NCI-H748 (cell line): Measurements from ENCODE around the gene TTBK1.
A peak's percentile ranks its signal among the peaks of the same experiment; 100 is the strongest.
"Not testable (repeated sequence)": the region's sequence is repeated elsewhere in the genome, so short reads cannot be mapped to it uniquely, and the experiment has no call there.

ENCODE experiments used
- DNase-seq: peaks from one replicate; lab custom pipeline; 2025; ENCODE audit not compliant: unreplicated experiment; lab: John Stamatoyannopoulos, UW

The TTBK1 gene

DNA sequence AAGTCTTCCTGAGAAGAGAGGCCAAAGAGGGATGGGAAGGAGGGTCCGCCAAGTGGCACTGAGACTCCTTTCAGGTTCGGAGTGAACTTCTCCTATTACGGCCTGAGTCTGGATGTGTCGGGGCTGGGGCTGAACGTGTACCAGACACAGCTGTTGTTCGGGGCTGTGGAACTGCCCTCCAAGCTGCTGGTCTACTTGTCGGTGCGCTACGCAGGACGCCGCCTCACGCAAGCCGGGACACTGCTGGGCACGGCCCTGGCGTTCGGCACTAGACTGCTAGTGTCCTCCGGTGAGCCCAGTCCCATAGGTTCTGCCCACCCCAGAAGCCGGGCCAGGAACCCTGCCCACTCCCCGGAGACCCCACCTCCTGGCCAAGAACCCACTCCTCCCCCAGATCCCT lies 58.8 kb downstream of the TTBK1 start:
- no peak for DNase-seq

GRCh38 chr6:43303006-43303405 lies 59.7 kb downstream of the TTBK1 start:
- not testable (repeated sequence) for DNase-seq

GRCh38 chr6:43303751-43304331 lies 60.6 kb downstream of the TTBK1 start:
- DNase-seq, result no peak

GRCh38 chr6:43304361-43304760 lies 61.1 kb downstream of the TTBK1 start:
- no peak for DNase-seq

- DNase-seq, result no peak
These were observed 61.6 kb downstream of the TTBK1 start for GRCh38 chr6:43304882-43305281.

DNA sequence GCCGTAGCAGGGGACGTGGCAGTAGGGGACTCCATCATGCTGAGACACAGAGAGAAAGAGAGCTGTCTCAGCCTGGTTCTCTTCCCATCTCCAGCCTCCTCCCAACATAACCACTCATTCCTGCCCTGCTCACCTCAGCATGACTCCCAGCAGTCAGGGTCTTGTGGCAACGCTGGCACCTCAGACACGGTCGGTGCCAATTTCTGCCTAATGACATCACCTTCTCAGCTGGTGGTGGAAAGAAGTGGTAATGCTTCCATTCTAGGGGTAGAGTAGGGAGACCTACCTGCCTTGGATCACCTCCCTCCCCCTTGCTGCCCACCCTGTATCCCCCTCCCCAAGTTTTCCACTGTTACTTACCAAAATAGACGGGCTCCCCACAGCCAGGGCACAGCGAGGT lies 62.8 kb downstream of the TTBK1 start:
- no peak for DNase-seq

DNA sequence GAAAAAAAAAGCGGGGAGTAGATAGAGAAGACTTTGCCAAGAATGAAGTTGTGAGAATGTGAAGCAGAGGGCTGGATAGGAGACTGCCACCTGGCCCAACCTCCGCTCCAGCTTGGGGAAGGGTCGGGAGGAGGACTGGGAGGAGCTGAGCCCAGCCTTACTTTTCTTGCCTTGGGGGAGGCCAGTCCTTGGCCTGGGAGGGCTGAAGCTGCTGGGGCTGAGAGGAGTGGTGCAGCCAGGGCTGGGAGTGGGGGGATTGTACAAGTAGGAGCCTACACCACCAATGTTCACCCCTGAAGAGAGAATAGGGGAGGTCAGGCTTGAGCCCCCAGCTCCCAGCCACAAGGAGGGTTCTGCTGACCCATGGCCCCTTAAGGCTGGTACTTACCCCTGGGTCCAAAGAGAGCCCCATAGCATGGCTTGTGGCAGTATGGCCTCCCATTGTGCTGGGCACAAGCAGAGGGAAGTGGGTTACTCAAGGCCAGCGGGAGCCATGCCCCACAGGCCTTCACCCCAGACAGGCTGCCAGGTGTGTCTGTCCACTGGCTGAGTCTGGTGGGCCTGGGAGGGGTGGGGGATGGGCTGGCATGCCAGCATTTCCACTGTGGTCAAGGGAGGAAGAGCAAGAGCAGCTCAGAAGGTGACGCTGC lies 64.3 kb downstream of the TTBK1 start:
- DNase-seq, result no peak

DNA sequence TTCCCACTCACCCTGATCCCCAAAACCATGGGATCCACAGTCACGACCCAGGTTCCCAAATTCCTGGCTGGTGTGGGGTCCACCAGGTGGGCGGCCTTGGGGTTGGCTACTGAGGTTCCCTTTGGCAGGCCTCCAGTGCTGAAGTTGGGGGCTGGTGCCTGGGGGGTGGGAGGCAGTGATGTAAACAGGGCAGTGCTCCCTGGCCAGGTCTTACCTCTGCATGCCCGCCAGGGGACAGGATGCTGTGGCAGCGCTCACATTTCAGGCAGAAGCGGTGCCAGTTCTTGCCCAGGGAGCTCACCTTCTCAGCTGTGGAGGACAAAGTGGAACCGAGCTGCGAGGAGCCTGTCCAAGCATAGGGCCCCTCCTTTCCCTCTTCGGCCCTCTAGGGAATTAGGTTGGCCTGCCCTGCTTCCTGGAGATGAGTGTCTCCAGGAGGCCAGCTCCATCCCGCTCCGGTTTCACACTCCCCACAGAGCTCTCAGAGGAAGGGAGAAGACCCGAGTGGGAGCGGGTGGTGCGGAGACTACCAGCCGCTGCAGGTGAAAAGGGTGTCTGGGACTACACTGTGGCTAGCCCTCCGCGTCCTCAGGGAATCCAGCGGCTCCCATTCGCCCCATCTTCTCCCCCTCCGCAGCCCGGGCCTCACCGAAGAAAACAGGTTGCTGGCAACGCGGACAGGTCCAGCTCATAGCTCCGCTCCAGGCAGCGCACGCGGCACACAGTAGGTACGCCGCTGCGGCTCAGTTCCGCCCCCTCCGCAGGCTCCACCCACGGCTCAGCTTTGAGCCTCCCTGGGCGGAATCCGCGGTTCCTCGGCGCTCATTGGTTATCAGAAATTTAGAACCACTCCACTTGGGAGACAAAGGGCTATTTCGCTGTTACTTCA lies 65.1 kb downstream of the TTBK1 start, which contains the start of gene CRIP3:
Gene CRIP3, minus strand, starts transcription at position 726 of the 889 bp plus-strand sequence. Its CDS starts 34 bp downstream, at position 692.
- peak; percentile 84 for DNase-seq

DNA sequence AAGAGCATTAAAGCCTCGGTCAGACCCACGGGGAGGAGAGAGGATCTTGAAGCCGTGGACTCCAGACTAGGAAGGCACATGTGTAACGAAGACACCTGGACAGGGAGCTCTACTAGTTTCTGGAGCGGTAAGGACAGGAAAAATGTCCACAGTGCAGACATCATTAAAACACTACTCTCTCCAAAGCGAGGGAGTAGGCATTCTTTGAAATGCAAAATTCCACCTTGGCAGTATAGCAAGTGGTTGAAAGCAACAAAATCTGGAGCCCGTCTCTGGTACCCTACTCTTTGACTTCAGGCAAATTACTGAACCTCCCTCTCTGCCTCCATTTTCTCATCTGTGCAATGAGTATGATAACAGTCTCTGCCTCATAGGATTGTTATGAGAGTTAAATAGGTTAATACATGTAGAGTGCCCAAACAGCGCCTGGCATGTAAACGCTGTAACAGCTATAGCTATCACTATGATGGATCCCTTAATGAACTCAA lies 65.8 kb downstream of the TTBK1 start:
- DNase-seq, result no peak

- DNase-seq, result no peak
These were observed 66.9 kb downstream of the TTBK1 start for GRCh38 chr6:43310134-43310533.

- no peak for DNase-seq
These were observed 67.3 kb downstream of the TTBK1 start for GRCh38 chr6:43310624-43311023.

DNA sequence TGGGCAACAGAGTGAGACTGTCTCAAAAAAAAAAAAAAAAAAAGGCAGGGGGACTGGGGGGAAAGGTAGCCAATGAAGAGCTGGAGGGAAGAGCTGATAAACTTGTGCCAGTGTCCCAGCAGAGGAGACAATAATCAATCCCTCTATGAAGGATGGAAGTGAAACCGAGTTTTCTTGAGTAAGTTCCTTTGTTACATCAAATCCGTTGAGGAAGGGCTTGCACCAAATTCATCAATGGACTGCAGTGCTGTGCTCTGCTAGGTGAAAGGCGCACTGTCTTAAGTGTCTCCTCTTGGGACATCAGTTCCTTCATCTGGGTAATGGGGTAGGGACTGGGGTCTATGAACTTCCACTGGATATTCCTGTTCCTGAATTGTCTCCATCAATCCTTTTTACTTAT lies 68.4 kb downstream of the TTBK1 start:
- no peak for DNase-seq

- no peak for DNase-seq
These were observed 70.5 kb downstream of the TTBK1 start for GRCh38 chr6:43313813-43314212.

DNA sequence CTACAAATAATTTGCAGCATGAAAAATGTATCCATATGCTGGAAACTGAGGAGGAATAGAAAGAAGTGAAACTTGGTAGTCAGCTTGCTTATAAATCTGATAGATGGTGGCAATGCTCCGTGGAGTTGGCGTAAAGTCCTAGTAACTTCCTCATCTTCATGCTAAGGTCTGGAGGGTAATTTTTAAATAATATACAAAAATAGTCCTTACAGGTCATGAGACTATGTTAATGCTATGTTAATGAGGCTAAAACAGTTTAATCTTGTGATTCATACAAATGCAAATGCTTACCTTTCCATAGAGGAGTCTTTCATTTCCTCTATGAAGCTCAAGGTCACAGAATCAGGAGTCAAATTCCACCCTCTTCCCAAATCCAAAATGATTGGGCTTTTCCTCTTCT lies 74.7 kb downstream of the TTBK1 start:
- DNase-seq, result no peak

- no peak for DNase-seq
These were observed 82.6 kb downstream of the TTBK1 start for GRCh38 chr6:43325876-43326275.

GRCh38 chr6:43328528-43328927 lies 85.2 kb downstream of the TTBK1 start:
- DNase-seq, result no peak

DNA sequence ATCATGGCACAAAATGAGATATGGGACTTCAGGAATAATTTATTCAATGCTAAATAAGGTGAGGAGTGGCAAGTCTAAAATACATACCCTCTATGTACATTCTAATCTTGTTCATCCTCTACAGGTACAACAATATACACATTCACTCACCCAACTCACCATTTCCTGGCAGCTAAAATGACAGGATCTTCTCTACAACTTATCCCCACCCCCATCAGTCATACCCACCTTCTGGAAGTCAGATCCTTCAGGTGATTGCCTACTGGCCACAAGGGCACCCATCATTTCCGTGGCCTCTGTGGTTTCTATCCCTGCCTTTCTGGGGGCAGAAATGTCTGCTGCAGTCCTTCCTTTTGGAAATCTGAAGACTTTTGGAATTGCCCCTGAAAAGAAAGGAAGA lies 88.2 kb downstream of the TTBK1 start:
- no peak for DNase-seq

- no peak for DNase-seq
These were observed 88.6 kb downstream of the TTBK1 start for GRCh38 chr6:43331891-43332290.

DNA sequence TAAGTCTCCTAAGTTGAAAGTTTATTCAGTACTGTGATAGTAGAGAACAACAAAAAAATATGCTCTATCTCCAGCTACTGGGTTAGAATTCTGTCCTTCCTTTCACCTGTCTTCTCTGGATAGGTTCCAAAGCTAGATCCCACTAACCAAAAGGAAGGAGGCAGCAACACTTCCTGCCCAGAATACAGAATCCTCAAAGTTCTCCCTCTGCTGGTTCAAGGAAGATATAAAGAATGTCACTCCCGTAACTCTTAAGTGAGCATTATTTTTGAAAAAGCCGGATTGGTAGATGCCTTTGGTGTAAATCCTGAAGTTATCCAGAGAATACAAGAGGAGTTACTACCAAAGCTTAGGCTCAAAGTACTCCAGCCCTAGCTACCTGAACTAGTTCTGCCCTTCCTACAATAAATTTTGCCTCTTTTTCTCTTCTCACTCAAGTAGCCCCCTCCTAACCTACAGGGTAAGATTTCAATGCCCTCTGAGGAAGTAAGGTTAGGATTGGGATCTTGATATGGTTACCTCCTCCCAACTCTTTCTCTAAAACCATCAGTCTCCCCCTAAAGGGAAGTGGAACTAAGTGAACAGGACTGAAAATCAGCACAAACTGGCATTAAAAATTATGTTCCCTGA lies 91.3 kb downstream of the TTBK1 start:
- DNase-seq, result peak; percentile 42

- DNase-seq, result peak; percentile 40
These were observed 92.2 kb downstream of the TTBK1 start for GRCh38 chr6:43335469-43335868.

GRCh38 chr6:43336382-43336781 lies 93.1 kb downstream of the TTBK1 start:
- no peak for DNase-seq
